Measurements from ENCODE around the gene GFAP.

The GFAP gene

GRCh38 chr17:44863061-44863918, 52.0 kb downstream of the GFAP start:
- DNase-seq (ENCODE audit: low read depth in 2 of 2): no peak

GRCh38 chr17:44862278-44862914, 52.9 kb downstream of the GFAP start:
- no peak for DNase-seq (ENCODE audit: low read depth in 2 of 2)

GRCh38 chr17:44859701-44860100, 55.6 kb downstream of the GFAP start:
- DNase-seq (ENCODE audit: low read depth in 2 of 2): no peak

- DNase-seq (ENCODE audit: low read depth in 2 of 2): no peak
Observed at GRCh38 chr17:44854192-44854591, 61.1 kb downstream of the GFAP start.
